ENCODE results near the gene CASP9.
"Not testable (repeated sequence)": the region's sequence is repeated elsewhere in the genome, so short reads cannot be mapped to it uniquely, and the experiment has no call there.

Gene CASP9

GRCh38 chr1:15463064-15463800 lies 60.8 kb downstream of the CASP9 start:
- not testable (repeated sequence) for H2BK5ac ChIP-seq (ENCODE audit: low read depth, low read length, poor library complexity, severe bottlenecking); DNase-seq; H3K18ac ChIP-seq (ENCODE audit: low read depth in 1 of 2, low read length in 2 of 2); H3K4me2 ChIP-seq (ENCODE audit: low read length, poor library complexity, severe bottlenecking); H3K27ac ChIP-seq (ENCODE audit: low read length, poor library complexity, severe bottlenecking); H4K8ac ChIP-seq (ENCODE audit: low read length); H3K4me3 ChIP-seq (ENCODE audit: insufficient read depth in 1 of 2, low read depth in 1 of 2, low read length in 2 of 2); H3K9me3 ChIP-seq (ENCODE audit: control insufficient read depth, low read length); H4K91ac ChIP-seq (ENCODE audit: low read length); H3K14ac ChIP-seq (ENCODE audit: low read length in 2 of 2); H3K4me1 ChIP-seq (ENCODE audit: control insufficient read depth, insufficient read depth, low read depth, low read length); H2AK5ac ChIP-seq (ENCODE audit: low read length, severe bottlenecking); H3K23ac ChIP-seq (ENCODE audit: low read length in 2 of 2); H2BK120ac ChIP-seq (ENCODE audit: low read depth, low read length); H2AFZ ChIP-seq (ENCODE audit: low read depth, low read length); H2BK15ac ChIP-seq (ENCODE audit: low read depth, poor library complexity, severe bottlenecking); H3K4ac ChIP-seq (ENCODE audit: low read depth in 1 of 2, low read length in 2 of 2); H3K79me1 ChIP-seq (replicated peaks; ENCODE audit: low read length, poor library complexity, severe bottlenecking); H2BK12ac ChIP-seq (ENCODE audit: low read length in 2 of 2); H3K9ac ChIP-seq (ENCODE audit: low read length); H3K36me3 ChIP-seq (ENCODE audit: control insufficient read depth in 1 of 2, insufficient read depth in 2 of 2, low read depth in 1 of 2, low read length in 2 of 2)
- WGBS = 91% methylated on average over 5 of the region's 15 CpGs
- peaks cover 0 to 13% of the 10 kb centered on the region in 2 experiments for H3K27me3 ChIP-seq (ENCODE audit: control insufficient read depth in 1 of 2, insufficient read depth in 1 of 2, low read length in 2 of 2)

GRCh38 chr1:15460708-15461095 lies 63.3 kb downstream of the CASP9 start:
- DNase-seq = no peak
- Histone ChIP-seq H3K14ac (ENCODE audit: low read length in 2 of 2) (no peak overlapping the region), H3K9ac (ENCODE audit: low read length) (no peak overlapping the region), H2BK120ac (ENCODE audit: low read depth, low read length) (no peak overlapping the region), H3K27ac (ENCODE audit: low read length, poor library complexity, severe bottlenecking) (no peak overlapping the region), H3K27me3 (ENCODE audit: control insufficient read depth in 1 of 2, insufficient read depth in 1 of 2, low read length in 2 of 2) (peaks cover 0 to 7% of the 10 kb centered on the region in 2 experiments), H3K79me1 (replicated peaks; ENCODE audit: low read length, poor library complexity, severe bottlenecking) (no peaks in the 10 kb centered on the region), H3K18ac (ENCODE audit: low read depth in 1 of 2, low read length in 2 of 2) (no peak overlapping the region), H3K9me3 (ENCODE audit: control insufficient read depth, low read length) (no peaks in the 10 kb centered on the region), H3K23ac (ENCODE audit: low read length in 2 of 2) (no peak overlapping the region), H2BK5ac (ENCODE audit: low read depth, low read length, poor library complexity, severe bottlenecking) (no peak overlapping the region), H4K8ac (ENCODE audit: low read length) (no peak overlapping the region), H3K4me3 (ENCODE audit: insufficient read depth in 1 of 2, low read depth in 1 of 2, low read length in 2 of 2) (no peak overlapping the region), H2AFZ (ENCODE audit: low read depth, low read length) (no peak overlapping the region), H3K4me2 (ENCODE audit: low read length, poor library complexity, severe bottlenecking) (no peak overlapping the region), H3K4me1 (ENCODE audit: control insufficient read depth, insufficient read depth, low read depth, low read length) (no peaks in the 10 kb centered on the region), H3K4ac (ENCODE audit: low read depth in 1 of 2, low read length in 2 of 2) (no peak overlapping the region), H2BK12ac (ENCODE audit: low read length in 2 of 2) (no peak overlapping the region), H2BK15ac (ENCODE audit: low read depth, poor library complexity, severe bottlenecking) (no peak overlapping the region), H3K36me3 (ENCODE audit: control insufficient read depth in 1 of 2, insufficient read depth in 2 of 2, low read depth in 1 of 2, low read length in 2 of 2) (no peaks in the 10 kb centered on the region), H2AK5ac (ENCODE audit: low read length, severe bottlenecking) (no peak overlapping the region), H4K91ac (ENCODE audit: low read length) (no peak overlapping the region)
- 80% methylated on average over 9 of the region's 9 CpGs for WGBS

- H3K23ac ChIP-seq (ENCODE audit: low read length in 2 of 2) = no peak overlapping the region
- no peak overlapping the region for H4K91ac ChIP-seq (ENCODE audit: low read length)
- no peak overlapping the region for H4K8ac ChIP-seq (ENCODE audit: low read length)
- H2BK120ac ChIP-seq (ENCODE audit: low read depth, low read length) = no peak overlapping the region
- H3K4ac ChIP-seq (ENCODE audit: low read depth in 1 of 2, low read length in 2 of 2) = no peak overlapping the region
- no peak overlapping the region for H2AK5ac ChIP-seq (ENCODE audit: low read length, severe bottlenecking)
- H2BK5ac ChIP-seq (ENCODE audit: low read depth, low read length, poor library complexity, severe bottlenecking) = no peak overlapping the region
- no peak overlapping the region for H3K27ac ChIP-seq (ENCODE audit: low read length, poor library complexity, severe bottlenecking)
- H3K4me1 ChIP-seq (ENCODE audit: control insufficient read depth, insufficient read depth, low read depth, low read length) = no peaks in the 10 kb centered on the region
- WGBS = 83% methylated on average over 9 of the region's 10 CpGs
- H3K79me1 ChIP-seq (replicated peaks; ENCODE audit: low read length, poor library complexity, severe bottlenecking) = no peaks in the 10 kb centered on the region
- no peak overlapping the region for H3K18ac ChIP-seq (ENCODE audit: low read depth in 1 of 2, low read length in 2 of 2)
- H3K27me3 ChIP-seq (ENCODE audit: control insufficient read depth in 1 of 2, insufficient read depth in 1 of 2, low read length in 2 of 2) = peaks cover 0 to 3% of the 10 kb centered on the region in 2 experiments
- no peak overlapping the region for H3K4me3 ChIP-seq (ENCODE audit: insufficient read depth in 1 of 2, low read depth in 1 of 2, low read length in 2 of 2)
- no peak overlapping the region for H3K9ac ChIP-seq (ENCODE audit: low read length)
- H2AFZ ChIP-seq (ENCODE audit: low read depth, low read length) = no peak overlapping the region
- no peak overlapping the region for H3K4me2 ChIP-seq (ENCODE audit: low read length, poor library complexity, severe bottlenecking)
- no peaks in the 10 kb centered on the region for H3K36me3 ChIP-seq (ENCODE audit: control insufficient read depth in 1 of 2, insufficient read depth in 2 of 2, low read depth in 1 of 2, low read length in 2 of 2)
- H3K9me3 ChIP-seq (ENCODE audit: control insufficient read depth, low read length) = no peaks in the 10 kb centered on the region
- DNase-seq = peak; percentile 32
- H3K14ac ChIP-seq (ENCODE audit: low read length in 2 of 2) = no peak overlapping the region
- H2BK12ac ChIP-seq (ENCODE audit: low read length in 2 of 2) = no peak overlapping the region
- no peak overlapping the region for H2BK15ac ChIP-seq (ENCODE audit: low read depth, poor library complexity, severe bottlenecking)
These were observed 64.0 kb downstream of the CASP9 start for GRCh38 chr1:15459771-15460707.

GRCh38 chr1:15458388-15458787 lies 65.6 kb downstream of the CASP9 start:
- H3K14ac ChIP-seq (ENCODE audit: low read length in 2 of 2); H3K4me1 ChIP-seq (ENCODE audit: control insufficient read depth, insufficient read depth, low read depth, low read length); H2AK5ac ChIP-seq (ENCODE audit: low read length, severe bottlenecking); H3K4me3 ChIP-seq (ENCODE audit: insufficient read depth in 1 of 2, low read depth in 1 of 2, low read length in 2 of 2); H3K4me2 ChIP-seq (ENCODE audit: low read length, poor library complexity, severe bottlenecking); H3K18ac ChIP-seq (ENCODE audit: low read depth in 1 of 2, low read length in 2 of 2); H4K91ac ChIP-seq (ENCODE audit: low read length); H4K8ac ChIP-seq (ENCODE audit: low read length); H2BK12ac ChIP-seq (ENCODE audit: low read length in 2 of 2); H2BK15ac ChIP-seq (ENCODE audit: low read depth, poor library complexity, severe bottlenecking); H3K36me3 ChIP-seq (ENCODE audit: control insufficient read depth in 1 of 2, insufficient read depth in 2 of 2, low read depth in 1 of 2, low read length in 2 of 2); H2BK5ac ChIP-seq (ENCODE audit: low read depth, low read length, poor library complexity, severe bottlenecking); H3K9ac ChIP-seq (ENCODE audit: low read length); H3K4ac ChIP-seq (ENCODE audit: low read depth in 1 of 2, low read length in 2 of 2); H3K27me3 ChIP-seq (ENCODE audit: control insufficient read depth in 1 of 2, insufficient read depth in 1 of 2, low read length in 2 of 2); H2AFZ ChIP-seq (ENCODE audit: low read depth, low read length); H2BK120ac ChIP-seq (ENCODE audit: low read depth, low read length); H3K23ac ChIP-seq (ENCODE audit: low read length in 2 of 2); H3K27ac ChIP-seq (ENCODE audit: low read length, poor library complexity, severe bottlenecking); H3K9me3 ChIP-seq (ENCODE audit: control insufficient read depth, low read length); H3K79me1 ChIP-seq (replicated peaks; ENCODE audit: low read length, poor library complexity, severe bottlenecking); DNase-seq: not testable (repeated sequence)
- WGBS = 89% methylated on average over 4 of the region's 4 CpGs
